GM12874 (cell line): ENCODE results near the gene CASZ1.

Experiments used
- TF ChIP-seq, protein P1 (sequence below): IDR thresholded peaks from 2 replicates; pipeline ENCODE4 v1.5.1; 2011; ENCODE audit warnings: low read depth, mild to moderate bottlenecking, control low read depth, low read length, moderate library complexity; ENCODE audit not compliant: insufficient read depth

The CASZ1 gene

DNA sequence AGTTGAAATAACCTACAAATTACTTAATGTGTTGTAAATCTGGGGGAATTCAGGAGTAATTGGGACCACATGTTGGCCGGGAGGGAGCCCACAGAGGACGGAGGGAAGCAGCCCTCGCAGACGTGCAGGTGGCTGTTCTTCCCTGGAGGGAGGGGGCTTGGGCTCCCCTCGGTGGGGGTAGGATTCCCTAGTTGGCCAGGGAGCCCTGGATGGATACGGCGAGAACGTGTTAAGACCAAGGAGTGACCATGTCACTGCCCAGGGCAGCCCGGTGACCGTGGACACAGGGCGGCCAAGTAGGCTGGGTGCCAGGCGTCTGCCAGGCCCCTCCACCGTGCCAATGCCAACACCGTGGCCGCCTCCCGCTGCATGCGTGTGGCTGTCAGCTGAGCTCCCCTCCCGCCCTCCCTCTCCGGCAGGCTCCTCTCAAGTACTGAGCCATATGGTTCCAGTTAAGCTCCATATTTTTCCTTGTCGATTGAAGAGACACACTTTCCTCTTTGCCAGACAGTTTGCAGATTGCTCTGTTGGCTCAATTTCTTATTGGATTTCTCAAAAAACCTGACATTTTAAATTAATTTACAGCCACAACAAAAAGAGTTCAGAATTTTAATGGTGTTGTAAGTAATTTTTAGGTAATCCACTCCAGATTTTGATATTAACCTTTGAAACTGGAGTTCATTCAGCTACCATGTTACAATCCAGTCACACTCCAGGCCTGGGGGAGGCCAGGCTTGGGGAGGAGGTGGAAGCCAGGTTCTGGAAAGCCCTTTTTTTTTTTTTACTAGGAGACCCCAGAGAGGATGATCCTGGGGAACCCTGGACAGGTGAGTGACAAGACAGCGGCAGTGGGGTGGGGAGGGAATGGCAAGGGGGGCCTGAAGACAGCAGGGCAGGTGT lies 71.2 kb downstream of the CASZ1 start:
- TF ChIP-seq, protein P1, sequence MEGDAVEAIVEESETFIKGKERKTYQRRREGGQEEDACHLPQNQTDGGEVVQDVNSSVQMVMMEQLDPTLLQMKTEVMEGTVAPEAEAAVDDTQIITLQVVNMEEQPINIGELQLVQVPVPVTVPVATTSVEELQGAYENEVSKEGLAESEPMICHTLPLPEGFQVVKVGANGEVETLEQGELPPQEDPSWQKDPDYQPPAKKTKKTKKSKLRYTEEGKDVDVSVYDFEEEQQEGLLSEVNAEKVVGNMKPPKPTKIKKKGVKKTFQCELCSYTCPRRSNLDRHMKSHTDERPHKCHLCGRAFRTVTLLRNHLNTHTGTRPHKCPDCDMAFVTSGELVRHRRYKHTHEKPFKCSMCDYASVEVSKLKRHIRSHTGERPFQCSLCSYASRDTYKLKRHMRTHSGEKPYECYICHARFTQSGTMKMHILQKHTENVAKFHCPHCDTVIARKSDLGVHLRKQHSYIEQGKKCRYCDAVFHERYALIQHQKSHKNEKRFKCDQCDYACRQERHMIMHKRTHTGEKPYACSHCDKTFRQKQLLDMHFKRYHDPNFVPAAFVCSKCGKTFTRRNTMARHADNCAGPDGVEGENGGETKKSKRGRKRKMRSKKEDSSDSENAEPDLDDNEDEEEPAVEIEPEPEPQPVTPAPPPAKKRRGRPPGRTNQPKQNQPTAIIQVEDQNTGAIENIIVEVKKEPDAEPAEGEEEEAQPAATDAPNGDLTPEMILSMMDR: no peak

DNA sequence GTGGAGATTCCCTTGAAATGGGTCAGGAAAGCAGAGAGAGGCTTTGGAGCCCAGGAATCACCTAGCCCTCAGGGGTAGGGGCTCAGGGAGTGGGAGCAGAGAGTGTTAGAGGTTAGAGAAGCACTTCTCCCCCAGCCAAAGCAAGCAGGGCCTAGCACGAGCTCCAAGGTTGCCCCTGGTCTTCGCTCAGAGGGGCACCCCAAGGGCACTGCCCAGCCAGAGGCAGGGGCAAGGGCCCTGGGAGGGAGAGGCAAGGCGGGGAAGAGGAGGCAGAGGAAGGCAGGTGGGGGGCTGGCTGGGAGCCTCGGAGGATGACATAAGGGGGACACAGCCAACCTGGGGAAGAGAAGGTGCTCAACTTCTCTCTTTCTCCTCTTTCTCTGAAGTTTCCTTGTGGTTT lies 71.9 kb downstream of the CASZ1 start:
- TF ChIP-seq, protein P1: no peak

DNA sequence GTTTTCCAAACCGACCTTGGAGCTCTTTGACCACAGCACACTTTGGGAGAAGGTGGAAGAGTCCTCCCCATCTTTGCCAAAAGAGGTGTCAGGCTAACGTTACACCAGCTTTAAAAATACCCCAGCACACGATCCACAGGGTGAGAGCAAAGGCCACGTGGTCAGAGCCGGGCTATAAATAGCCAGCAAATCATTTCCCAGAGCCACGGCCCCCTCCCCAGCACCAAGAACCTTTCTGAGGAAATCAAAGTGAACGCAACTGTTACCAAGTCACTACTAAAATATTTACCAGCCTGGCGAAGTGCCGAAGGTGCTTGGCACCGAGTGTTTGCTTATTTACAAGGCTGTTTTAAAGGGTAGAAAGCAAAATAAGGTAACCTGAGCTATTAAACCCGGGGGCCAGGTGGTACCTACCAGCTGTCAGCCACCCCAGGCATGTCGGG lies 72.4 kb downstream of the CASZ1 start:
- TF ChIP-seq, protein P1: no peak

DNA sequence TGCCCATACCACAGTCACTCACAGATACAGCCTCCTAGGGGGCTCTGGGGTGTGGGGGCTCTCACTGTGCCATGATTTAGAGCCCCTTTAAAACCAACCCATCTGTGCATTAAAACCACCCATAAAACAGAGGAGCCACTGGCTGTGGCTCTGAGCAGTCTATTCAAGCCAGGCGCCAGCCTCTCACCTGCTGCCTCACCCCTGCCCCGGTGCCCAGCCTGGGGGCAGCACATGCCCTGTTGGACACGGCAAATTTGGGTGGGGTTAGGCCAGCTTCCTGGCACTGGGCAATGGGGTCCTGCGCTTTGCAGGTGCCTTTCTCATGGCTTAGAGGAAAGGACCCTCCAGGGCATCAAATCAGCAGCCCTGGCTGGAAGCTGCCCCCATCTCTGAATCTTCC lies 73.1 kb downstream of the CASZ1 start:
- TF ChIP-seq, protein P1: no peak

DNA sequence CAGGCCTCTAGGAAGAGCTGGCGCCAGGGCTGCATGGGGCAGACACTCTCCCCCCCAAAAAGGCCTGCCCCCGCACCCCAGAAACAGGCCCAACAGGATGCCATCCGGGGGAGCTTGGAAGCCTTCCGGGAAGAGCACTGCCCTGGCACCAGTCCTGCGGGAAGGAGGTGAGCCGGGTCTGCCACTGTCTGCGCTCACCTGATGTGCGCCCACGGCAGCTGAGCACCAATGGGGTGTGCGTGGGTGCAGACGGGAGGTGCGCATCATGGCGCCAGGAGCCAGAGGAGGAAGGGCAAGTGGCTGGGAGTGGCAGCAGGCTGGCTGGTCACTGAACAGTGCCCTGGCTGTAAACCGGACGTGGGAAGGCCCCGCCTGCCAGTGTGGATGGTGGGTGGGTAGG lies 73.6 kb downstream of the CASZ1 start:
- TF ChIP-seq, protein P1: no peak

DNA sequence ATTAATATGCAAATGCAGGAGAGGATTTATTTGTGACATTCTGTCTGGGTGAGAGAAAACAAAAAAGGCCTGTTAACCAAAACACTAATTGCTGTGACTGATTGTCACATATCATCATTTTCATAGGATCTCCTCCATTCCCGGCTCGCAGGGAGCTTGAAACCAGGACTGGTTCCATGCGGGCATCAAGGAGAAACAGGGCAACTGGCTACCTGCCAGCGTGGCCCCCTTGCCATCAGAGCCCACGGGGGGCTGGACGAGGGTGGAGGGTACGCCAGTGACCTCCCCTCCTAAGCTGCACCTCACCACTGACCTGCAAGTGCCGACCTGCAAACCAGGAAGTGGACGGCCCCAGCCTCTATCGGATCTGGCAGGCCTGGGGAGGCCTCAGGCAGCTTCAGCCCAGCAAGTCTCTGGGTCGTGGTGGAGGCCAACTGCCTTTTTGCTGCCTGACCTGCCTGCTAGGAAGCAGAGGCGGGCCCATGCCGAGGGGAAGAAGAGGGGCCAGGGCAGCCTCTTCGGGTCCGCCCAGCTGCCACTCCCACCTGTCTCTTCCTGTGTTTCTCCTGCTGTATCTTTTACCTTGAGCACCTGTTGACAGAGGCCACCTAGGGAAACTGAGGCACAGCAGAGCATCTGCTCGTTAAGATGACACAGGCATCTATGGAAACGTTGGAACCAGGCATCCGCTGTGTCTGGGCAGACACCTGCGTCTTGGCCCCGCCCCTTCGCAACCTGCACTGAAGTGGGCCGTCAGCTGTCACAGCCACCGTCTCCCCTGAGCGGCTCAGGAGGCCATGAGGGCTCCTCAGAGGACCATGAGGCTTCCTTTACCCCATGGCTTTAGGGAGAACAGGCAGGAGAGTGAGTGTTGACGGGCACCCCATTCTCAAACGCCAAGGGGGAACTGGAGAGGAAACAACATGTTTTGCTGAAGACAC lies 74.8 kb downstream of the CASZ1 start:
- TF ChIP-seq, protein P1: no peak

DNA sequence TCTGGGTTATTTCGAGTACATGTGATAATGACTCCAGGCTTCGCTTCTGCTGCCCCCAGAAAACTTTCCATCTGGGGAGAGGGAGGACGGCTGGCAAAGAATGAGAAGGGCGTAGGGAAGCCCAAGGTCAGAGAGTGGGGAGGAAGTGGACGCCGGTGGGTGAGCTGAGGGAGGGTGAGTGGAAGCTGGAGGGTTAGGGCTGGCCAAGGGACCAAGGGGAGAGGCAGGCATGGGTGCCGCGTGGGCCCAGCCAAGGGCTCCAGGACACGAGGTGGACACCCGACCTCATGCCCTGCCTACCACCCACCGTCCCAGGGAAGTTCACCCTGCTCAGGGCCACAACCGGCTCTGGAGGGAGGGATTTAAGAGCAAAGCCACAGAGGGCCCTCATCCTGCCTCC lies 75.8 kb downstream of the CASZ1 start:
- TF ChIP-seq, protein P1: no peak
